Gastroesophageal sphincter (tissue), 4 donors: ENCODE results near the gene HIF1A. TPM values are rescaled to one million over a fixed set of nuclear protein-coding genes. Genes with fewer than 3 reads are reported as not detected.
"Not testable (repeated sequence)": the region's sequence is repeated elsewhere in the genome, so short reads cannot be mapped to it uniquely, and the experiment has no call there.

Experiments
- ATAC-seq: fragments of 150-250 bp; one replicate; pipeline ENCODE4 v1.9.1; 2016; ENCODE audit warnings: mild to moderate bottlenecking, moderate library complexity
- H3K27ac ChIP-seq, 4 donors: fragments of 200-600 bp; sonication (generic) in 3 of 4; 1 replicate in 3 of 4; 2 replicates in 1 of 4; pipeline ENCODE4 v1.5.1; 2016 to 2019
- H3K27me3 ChIP-seq: fragments of 200-600 bp; sonication (generic); one replicate; pipeline ENCODE4 v1.5.1; 2019
- H3K36me3 ChIP-seq, 2 donors: fragments of 200-600 bp; sonication (generic); one replicate each; pipeline ENCODE4 v1.5.1; 2019; ENCODE audit warnings: control low read depth in 1 of 2
- H3K4me1 ChIP-seq, 3 donors: fragments of 200-600 bp; sonication (generic); 1 replicate in 2 of 3; 2 replicates in 1 of 3; pipeline ENCODE4 v1.5.1; 2016 to 2019; ENCODE audit warnings: control low read depth in 2 of 3
- H3K4me3 ChIP-seq, 2 donors: fragments of 200-600 bp; sonication (generic); one replicate each; pipeline ENCODE4 v1.5.1; 2019; ENCODE audit warnings: mild to moderate bottlenecking in 1 of 2, moderate library complexity in 1 of 2
- H3K9me3 ChIP-seq, 3 donors: fragments of 200-600 bp; sonication (generic); one replicate each; pipeline ENCODE4 v1.5.1; 2017 to 2019; ENCODE audit warnings: control low read depth in 2 of 3
- CTCF ChIP-seq, 4 experiments: fragments of 200-600 bp in 2 of 4; fragments of 450-650 bp in 2 of 4; sonication (generic) in 1 of 4; IDR thresholded peaks; one replicate each; pipeline ENCODE4 v1.5.1; 2017 to 2019; ENCODE audit warnings: antibody characterized with exemption in 4 of 4, mild to moderate bottlenecking in 2 of 4, moderate library complexity in 2 of 4
- EP300 ChIP-seq: sonication (generic); formaldehyde crosslinking; IDR thresholded peaks from one replicate; pipeline ENCODE4 v1.6.1; 2017; ENCODE audit warnings: antibody characterized with exemption, mild to moderate bottlenecking
- POLR2A ChIP-seq, 2 donors: fragments of 450-650 bp; IDR thresholded peaks; one replicate each; pipeline ENCODE4 v1.6.1; 2017; ENCODE audit warnings: antibody characterized with exemption in 2 of 2, mild to moderate bottlenecking in 2 of 2, moderate library complexity in 1 of 2
- POLR2AphosphoS5 ChIP-seq: sonication (generic); formaldehyde crosslinking; IDR thresholded peaks from one replicate; pipeline ENCODE4 v1.6.1; 2017; ENCODE audit warnings: antibody characterized with exemption
- WGBS, 2 donors: methylation state at CpG; one replicate each; pipeline ENCODE4 v1.1.5; 2018; ENCODE audit warnings: low coverage in 1 of 2; 5-methylcytosine and 5-hydroxymethylcytosine counted together
- total RNA-seq, 4 donors: library from RNA; depleted of rRNA; stranded (reverse); fragments of >200 nt; gene quantifications; one replicate each; pipeline ENCODE4 v1.1.0, GENCODE V29; 2016

The HIF1A gene
- total RNA-seq, 4 donors from 2014 or later, result 84.3 to 120 (median 111) TPM

GRCh38 chr14:61655777-61656176 is 39.5 kb upstream of the HIF1A start:
- TF ChIP-seq POLR2A (IDR thresholded peaks at IDR 0.05), result no peak
- TF ChIP-seq CTCF (IDR thresholded peaks at IDR 0.05), result no peak
- TF ChIP-seq POLR2AphosphoS5, result no peak
- no peak for TF ChIP-seq EP300
- H3K27me3 ChIP-seq, result no peaks in the 10 kb centered on the region
- H3K36me3 ChIP-seq, result no peaks in the 10 kb centered on the region
- H3K4me1 ChIP-seq, result peaks cover 0 to 18% (median 0%) of the 10 kb centered on the region in 3 donors
- ATAC-seq, result no peak
- 78 to 100% methylated on average over 2 to 3 of the region's 3 CpGs for WGBS, 2 donors
- no peak overlapping the region for H3K4me3 ChIP-seq
- no peak overlapping the region for H3K27ac ChIP-seq
- H3K9me3 ChIP-seq, result no peaks in the 10 kb centered on the region

- Histone ChIP-seq H3K4me1 (peaks cover 0 to 24% (median 0%) of the 10 kb centered on the region in 3 donors), H3K9me3 (no peaks in the 10 kb centered on the region), H3K4me3 (no peak overlapping the region), H3K27ac (no peak overlapping the region), H3K27me3 (no peaks in the 10 kb centered on the region), H3K36me3 (no peaks in the 10 kb centered on the region)
- ATAC-seq, result no peak
- TF ChIP-seq CTCF (IDR thresholded peaks at IDR 0.05), result no peak
- TF ChIP-seq POLR2A (IDR thresholded peaks at IDR 0.05), result no peak
- no peak for TF ChIP-seq EP300
- no peak for TF ChIP-seq POLR2AphosphoS5
- WGBS, 2 donors, result 92 to 98% methylated on average over 4 of the region's 4 CpGs
Observed at GRCh38 chr14:61656341-61656740, 39.0 kb upstream of the HIF1A start.

GRCh38 chr14:61658111-61658510 is 37.2 kb upstream of the HIF1A start:
- H3K36me3 ChIP-seq, H3K9me3 ChIP-seq, ATAC-seq, H3K4me3 ChIP-seq, H3K27ac ChIP-seq, H3K27me3 ChIP-seq: not testable (repeated sequence)
- no CpG with 5 or more reads among the region's 3 CpGs for WGBS, 2 donors
- peaks cover 0 to 38% (median 0%) of the 10 kb centered on the region in 3 donors for H3K4me1 ChIP-seq

- Histone ChIP-seq H3K9me3 (no peaks in the 10 kb centered on the region), H3K36me3 (no peaks in the 10 kb centered on the region), H3K27ac (no peak overlapping the region), H3K27me3 (no peaks in the 10 kb centered on the region), H3K4me3 (no peak overlapping the region), H3K4me1 (peaks cover 0 to 24% (median 0%) of the 10 kb centered on the region in 3 donors)
- no peak for ATAC-seq
- 64 to 95% methylated on average over 2 of the region's 2 CpGs for WGBS, 2 donors
- no peak for TF ChIP-seq EP300
- TF ChIP-seq CTCF (IDR thresholded peaks at IDR 0.05), result no peak
Observed at GRCh38 chr14:61659582-61659981, 35.7 kb upstream of the HIF1A start.

- no peak for ATAC-seq
- Histone ChIP-seq H3K9me3 (no peaks in the 10 kb centered on the region), H3K4me1 (peaks cover 0 to 24% (median 0%) of the 10 kb centered on the region in 3 donors), H3K27me3 (no peaks in the 10 kb centered on the region), H3K27ac (peak overlapping the region in 2 of 4 donors; percentile 4 to 41), H3K4me3 (no peak overlapping the region), H3K36me3 (no peaks in the 10 kb centered on the region)
- TF ChIP-seq EP300 (no peak), POLR2A (IDR thresholded peaks at IDR 0.05) (no peak), POLR2AphosphoS5 (no peak), CTCF (IDR thresholded peaks at IDR 0.05) (no peak)
- 45 to 53% methylated on average over 6 of the region's 6 CpGs for WGBS, 2 donors
Observed at GRCh38 chr14:61661471-61662400, 33.6 kb upstream of the HIF1A start.
